NB4 (cell line): ENCODE data around the gene ACOT7.

Source experiments
- CTCF ChIP-seq: IDR thresholded peaks from one replicate; pipeline ENCODE4 v1.5.1; 2012; ENCODE audit warnings: low read depth, low read length
- MAX ChIP-seq: IDR thresholded peaks from 2 replicates; pipeline ENCODE4 v1.6.1; 2011; ENCODE audit warnings: low read depth, low read length
- POLR2A ChIP-seq: IDR thresholded peaks from 2 replicates; pipeline ENCODE4 v1.6.1; 2011; ENCODE audit warnings: mild to moderate bottlenecking; ENCODE audit not compliant: insufficient read length; ENCODE audit errors: extremely low read depth

DNA sequence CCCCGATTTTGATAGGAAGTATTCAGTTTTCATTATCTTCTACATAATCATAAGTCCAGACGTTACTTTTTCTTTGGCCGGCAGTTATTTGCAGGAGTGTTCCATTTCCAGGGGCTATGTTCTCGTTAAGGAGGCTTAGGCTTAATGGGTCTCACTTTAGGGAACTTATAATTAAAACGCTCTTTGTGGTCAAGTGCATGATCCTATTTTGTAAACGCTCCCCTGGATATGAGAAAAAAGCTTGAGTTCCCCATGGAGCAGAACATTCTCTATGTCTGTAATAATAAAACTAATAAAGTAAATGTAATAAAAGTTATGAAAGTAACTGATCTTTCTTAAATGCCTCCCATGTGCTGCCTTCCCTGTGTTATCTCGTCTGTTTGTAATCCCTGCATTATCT, 84.0 kb downstream of the ACOT7 start:
- no peak for TF ChIP-seq CTCF
- TF ChIP-seq POLR2A, result no peak
- no peak for TF ChIP-seq MAX
